HG02884 (cell line): ENCODE data around the gene TDRD10.

Source experiments
- ATAC-seq: cut with Tn5 transposase; IDR thresholded peaks from one replicate; pipeline ENCODE4 v1.9.1; 2021; ENCODE audit warnings: mild to moderate bottlenecking, moderate library complexity; ENCODE audit not compliant: unreplicated experiment

TDRD10 gene

DNA sequence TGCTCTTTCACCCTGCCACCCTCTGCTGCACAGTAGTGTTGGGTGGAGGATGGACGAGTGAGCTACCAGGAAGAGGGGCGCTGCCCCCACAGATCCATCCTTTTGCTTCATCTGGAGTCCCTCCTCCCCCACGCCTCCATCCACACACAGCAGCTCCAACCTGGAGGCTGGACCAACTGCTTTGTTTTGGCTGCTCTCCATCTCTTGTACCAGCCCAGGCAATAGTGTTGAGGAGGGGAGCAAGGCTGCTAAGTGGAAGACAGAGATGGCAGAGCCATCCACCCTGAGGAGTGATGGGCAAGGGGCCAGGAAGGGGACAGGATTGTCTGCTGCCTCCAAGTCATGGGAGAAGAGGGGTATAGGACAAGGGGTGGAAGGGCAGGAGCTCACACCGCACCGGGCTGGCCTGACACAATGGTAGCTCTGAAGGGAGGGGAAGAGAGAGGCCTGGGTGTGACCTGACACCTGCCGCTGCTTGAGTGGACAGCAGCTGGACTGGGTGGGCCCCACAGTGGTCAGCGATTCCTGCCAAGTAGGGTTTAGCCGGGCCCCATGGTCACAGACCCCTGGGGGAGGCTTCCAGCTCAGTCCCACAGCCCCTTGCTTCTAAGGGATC is 74.0 kb downstream of the TDRD10 start:
- no peak for ATAC-seq

DNA sequence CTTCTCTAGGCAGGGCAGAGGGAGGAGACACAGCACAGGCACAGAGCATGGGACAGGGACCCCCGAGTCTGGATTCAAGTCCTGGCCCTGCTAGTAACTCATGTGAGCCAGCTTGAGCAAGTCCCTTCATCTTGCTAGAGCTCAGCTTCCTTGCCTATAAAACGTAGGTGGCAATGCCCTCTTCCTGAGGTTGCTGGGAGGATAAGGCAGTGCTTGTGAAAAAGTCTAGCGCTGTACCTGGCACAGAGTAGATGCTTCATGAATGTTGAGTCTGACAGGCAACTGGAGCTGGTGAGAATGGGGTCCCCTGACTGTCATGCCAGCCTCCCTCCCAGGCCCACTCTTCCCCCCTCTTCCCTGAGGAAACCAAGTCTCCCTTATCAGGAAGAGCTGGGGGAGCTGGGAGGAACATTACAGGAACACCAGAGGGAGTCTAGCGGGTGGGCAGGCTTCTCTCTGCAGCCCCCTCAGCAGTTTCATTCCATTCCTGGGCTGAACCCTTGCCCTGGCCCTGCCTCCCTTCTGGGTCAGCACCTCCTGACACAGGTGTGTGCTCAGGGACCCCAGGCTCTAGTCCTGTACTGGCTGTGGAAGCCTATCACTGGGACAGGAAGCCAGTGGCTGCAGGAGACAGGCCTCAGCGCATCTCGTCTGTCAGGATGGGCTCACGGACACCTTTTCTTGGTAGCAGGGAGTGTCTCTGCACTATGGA is 75.5 kb downstream of the TDRD10 start:
- no peak for ATAC-seq

DNA sequence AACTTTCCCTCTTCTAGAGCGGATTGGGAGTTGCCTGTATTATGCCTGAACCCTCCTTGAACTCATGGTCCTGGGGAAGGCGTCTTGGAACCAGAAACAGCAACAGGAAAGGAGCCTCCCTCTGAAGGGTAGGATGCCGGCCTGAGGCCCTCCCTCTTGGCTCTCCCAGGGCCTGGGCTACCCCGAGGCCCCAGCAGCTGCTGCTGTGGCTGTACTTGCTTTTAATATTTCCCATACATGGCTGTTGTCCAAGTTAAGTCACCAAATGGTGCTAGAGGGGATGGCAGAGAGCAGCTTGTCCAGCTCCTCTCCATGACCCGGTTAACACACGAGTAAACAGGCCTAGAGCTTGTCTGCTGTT is 76.0 kb downstream of the TDRD10 start:
- no peak for ATAC-seq

DNA sequence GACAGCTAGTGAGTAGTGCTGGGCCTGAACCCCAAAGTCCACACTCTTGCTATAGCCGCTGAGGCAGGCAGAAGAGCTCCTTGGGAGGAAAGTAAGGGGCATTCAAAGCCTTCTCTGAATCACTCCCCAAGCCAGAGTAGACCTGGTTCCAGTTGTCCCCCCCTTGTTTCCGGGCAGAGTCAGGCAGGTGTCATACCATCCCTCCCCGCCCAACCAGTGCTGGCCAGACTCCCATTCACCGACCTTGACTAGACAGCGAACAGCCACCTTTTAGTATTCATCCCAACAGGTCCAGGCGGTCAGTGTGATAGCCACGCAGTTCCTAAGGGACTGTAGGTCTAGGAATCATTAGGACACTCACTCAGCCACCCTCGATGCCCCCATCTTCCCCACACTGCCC is 77.4 kb downstream of the TDRD10 start:
- ATAC-seq, result no peak

DNA sequence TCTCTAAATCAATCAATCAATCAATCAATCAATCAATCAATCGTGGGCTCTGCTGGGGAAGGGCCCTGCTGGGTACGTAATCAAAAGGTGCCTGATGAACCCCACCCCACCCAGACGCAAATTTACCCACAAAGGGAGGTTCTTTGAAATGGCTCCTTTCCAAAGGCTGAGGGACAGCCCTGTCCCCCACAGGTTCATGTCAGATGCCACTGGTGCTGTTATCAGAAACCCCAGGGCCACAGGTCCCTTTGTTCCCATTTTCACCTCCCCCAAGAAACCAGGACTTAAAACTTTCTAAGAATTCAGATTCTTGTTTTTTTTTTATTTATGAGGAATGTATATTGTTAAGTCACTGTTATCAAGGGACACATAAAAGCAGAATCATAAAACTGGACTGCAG is 79.7 kb downstream of the TDRD10 start:
- ATAC-seq, result no peak

DNA sequence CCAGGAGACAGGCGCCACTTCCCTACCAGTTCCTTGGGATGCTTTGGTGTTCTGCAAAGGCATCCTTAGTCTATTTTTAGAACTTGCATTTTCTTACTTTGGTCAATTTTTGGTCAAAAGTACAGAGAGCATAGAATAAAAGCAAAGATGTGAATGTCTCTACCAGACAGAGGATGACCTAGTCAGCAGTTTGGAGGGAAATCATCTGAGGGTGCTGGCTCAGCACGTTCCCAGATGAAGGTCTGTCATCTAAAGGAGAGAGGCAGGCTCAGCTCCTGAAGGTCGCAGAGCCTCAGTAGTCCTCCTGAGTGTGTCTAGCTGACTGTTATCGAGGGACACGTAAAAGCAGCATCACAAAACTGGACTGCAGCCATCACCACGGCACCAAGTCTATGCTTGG is 80.9 kb downstream of the TDRD10 start:
- ATAC-seq, result no peak

DNA sequence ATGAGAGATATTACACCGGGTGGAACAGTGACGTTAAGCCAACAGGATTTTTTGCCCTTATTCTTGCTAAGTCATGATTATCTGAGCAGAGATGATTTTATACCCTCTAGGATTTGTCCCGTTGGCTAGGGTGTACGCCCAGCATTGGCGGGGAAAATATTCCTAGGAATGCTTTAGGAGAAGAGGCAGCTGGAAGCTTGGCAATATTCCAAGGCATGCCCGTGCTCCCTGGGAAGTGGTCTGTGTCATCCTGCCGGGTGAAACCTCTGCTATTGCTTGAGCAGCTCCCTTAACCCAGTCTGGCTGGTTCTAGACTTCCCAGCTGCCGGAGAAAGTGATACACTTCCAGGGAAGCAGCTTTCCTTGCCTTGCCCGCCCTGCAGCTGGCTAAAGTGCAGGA is 81.8 kb downstream of the TDRD10 start:
- ATAC-seq, result no peak

DNA sequence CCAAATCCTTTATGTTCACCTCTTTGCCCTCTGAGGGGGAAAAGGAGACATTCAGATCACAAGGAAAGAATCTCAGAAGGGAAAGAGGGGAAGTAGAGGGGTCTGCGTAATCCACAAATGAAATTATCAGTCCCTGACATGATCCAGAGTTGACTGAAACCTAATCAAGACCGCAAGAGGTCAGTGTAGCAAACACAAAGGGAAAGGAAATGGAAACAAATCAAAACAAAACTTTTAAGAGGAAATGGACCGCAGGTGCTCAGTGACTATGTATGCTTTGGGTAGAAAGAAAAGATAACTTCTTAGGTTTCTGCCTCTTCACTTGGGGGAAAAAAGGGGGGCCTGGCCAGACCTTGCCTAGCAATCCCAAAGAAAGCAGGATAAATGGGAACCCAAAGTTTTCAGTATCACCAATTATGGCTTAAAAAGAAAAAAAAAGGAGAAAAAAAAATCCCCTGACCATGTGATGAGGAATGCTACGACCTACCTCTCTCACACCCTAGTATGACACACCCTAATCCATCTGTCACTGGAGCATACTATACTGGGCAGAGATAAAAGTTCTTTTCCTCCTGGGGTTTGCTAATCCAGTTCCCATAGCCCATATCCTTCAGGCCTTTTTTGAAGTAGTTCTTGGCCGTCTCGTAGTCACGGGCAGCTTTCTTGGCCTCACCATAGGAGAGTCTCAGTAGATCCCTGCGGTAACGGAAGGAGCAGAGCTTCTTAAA is 82.4 kb downstream of the TDRD10 start:
- ATAC-seq, result no peak

DNA sequence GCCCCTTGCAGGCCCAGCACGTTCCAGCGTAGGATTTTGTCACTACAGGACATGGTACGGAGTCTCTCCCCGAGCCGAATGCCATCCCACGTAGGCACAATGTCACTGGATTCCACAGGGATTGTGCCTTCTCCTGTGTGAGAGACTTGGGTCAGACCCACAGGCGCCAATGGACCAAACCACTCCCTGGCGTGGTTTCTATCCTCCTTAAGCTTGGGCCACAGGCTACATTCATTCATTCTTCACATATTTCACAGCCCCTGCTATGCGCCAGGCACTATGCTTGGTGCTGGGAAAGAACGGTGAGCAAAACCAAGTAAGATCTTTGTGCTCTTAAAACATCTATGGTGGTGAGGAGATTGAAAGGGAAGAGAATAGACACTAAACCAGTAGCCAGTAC is 84.2 kb downstream of the TDRD10 start:
- ATAC-seq, result no peak

DNA sequence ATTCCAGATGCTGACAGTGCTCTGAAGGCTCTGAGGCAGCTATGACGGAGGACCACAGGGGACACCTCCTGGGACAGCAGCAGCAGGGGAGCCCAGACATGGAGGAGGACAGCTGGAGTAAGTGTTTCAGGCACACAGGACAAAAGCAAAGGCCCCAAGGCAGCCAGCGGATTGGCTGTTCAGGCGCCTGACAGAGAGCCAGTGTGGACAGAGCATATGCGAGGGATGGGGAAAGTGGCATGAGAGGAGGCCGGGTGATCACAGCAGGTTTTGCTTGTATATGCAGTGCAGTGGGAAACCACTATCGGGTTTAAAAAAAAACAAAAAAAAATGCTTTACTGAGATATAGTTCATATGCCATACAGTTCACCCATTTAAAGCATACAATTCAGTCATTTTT is 84.6 kb downstream of the TDRD10 start:
- ATAC-seq, result no peak

DNA sequence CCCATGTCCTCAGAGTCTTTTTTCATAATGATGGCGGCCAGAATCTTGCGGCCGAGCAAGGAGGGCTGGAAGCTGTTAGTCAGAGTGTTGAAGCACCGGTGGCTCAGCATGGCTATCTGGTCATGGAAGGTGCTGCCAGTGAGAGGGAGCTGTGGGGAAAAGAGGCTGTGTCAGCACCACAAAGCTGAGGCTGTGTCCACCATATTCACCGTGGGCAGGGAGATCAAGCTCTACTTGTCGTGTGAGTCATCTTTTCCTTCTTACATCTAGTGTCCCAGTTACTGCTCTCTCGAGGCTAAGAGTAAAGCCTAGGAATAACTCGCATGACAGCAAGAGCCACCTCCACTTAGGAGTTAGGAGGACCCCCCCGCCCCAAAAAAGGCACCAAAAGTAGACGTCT is 87.8 kb downstream of the TDRD10 start:
- no peak for ATAC-seq

DNA sequence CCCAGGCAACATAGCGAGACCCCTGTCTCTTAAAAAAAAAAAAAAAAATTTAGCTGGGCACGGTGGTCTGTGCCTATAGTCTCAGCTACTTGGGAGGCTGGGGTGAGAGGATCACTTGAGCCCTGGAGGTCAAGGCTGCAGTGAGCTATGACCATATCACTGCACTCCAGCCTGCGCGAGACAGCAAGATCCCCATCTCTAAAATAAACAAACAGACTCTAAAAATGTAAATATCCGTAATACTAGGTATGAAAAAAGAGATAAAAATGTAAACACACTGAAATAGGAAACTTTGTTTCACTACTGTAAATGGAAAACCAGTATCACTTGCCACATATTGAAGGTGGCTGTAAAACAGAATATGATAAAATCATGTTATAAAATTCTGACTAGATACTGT is 88.7 kb downstream of the TDRD10 start:
- ATAC-seq, result no peak

DNA sequence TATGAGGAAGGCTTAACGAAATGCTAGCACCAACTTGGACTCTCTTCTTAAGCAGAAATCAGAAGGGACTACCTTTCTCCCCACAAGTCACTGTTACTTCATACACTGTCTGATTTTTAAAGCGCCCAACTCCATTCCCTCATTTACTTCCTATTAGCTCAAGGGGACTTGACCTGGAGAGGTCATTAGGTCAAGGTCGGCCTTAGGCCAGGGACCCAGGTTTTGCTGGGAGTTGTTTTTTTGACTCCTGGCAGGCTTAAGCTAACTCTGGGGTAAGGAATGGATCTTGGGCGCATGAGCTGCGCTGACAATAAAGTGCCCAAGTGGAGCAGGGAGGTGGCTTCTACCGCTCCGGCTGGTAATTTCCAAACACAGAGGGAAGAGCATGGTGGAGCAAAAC is 89.2 kb downstream of the TDRD10 start:
- ATAC-seq, result no peak

DNA sequence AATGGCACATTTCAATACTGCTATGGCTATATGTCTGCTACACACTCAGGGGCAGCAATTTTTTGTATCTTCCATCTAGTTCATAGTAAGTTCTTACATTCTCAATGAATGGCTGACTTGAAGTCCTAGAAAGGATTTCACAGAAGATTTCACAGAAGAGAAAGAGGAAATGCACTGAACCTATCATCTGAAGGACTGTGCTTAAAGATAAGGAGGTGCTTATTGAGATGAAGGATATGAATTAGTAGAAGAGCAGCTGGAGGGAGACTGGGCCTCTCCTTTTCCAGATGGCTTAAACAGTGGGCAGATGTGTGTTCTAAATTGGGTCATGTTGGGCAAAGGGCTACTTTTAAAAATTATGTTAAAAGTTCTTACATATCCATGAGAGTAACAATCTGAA is 91.4 kb downstream of the TDRD10 start:
- no peak for ATAC-seq

DNA sequence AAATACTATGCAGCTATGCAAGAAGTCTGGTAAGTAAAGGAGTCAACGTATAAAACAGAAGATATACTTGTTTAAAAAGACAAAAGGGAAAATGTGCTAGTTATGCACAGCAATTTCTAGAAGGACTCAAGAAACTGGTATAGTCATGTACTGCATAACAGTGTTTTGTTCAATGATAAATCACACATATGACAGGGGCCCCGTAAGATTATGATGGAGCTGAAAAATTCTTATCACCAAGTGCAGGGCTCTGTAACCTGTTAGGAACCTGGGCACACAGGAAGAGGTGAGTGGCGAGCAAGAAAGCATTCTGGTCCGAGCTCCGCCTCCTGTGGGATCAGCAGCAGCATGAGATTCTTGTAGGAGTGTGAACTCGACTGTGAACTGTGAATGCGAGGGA is 92.8 kb downstream of the TDRD10 start:
- ATAC-seq, result no peak

DNA sequence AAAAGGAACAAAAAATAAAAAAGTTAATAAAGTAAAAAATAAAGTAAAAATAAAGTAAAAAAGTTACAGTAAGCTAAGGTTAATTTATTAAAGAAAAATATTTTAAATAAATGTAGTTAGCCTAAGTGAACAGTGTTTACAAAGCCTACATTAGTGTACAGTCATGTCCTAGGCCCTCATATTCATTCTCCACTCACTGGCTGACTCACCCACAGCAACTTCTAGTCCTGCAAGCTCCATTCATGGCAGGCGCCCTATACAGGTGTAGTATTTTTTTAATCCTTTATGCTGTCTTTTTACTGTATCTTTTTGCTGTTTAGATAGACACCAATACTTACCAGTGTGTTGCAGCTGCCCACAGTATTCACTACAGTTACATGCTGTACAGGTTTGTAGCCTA is 93.6 kb downstream of the TDRD10 start:
- no peak for ATAC-seq
